ENCODE results near the gene ALPK3. TPM values are rescaled to one million over a fixed set of nuclear protein-coding genes. Genes with fewer than 3 reads are reported as not detected.

The ALPK3 gene
- total RNA-seq, 2 donors from 2014 or later = 57.8 to 94.1 TPM

DNA sequence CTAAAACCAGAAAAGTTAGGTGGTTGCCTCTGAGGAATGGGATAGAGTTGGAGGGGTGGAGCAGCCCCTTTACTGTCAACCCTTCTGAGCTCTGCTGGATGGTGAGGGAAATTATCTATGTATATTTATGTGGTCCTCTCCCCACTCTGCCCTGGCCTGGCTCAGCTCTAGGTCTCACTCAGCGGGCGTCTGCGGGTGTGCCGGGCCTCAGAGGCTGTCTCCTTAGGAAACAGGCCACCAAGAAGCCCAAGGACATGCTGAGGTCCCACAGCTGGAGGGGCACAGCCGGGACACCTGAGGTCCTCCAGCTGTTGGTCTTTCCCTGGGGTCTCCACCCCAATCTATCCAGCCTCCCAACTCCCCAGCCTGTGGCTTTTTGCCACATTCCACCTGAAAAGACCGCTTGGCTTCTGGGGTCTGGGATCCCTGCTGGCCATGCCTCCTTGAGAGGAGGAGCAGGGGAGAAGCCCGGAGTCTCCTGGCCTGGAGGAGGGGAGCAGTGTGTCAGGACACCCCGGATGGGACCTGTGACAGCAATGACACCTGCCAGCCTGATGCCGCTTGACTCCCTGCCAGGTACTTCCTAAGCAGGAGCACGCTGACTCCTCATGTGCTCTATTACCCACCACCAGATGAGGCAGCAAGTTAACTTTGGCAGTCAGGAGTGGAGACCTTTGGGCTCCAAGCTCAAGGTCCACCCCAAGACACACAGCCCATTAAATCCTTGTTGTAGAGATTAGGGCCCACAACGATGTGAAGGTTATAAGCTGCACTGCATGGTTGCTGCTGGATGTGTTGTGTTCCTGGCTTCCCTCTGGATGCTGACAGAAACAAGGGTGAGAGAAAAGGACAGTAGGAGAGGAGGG, 67.0 kb downstream of the ALPK3 start, which contains the start of gene SLC28A1:
Gene SLC28A1 (plus strand): TSS at position 747 of the 866 bp plus-strand sequence. CDS start 3,099 bp downstream, outside the sequence.
- Histone ChIP-seq H3K4me1 (ENCODE audit: control insufficient read depth, insufficient read depth, low read length) (no peaks in the 10 kb centered on the region), H3K27me3 (ENCODE audit: control insufficient read depth, insufficient read depth, low read length, poor library complexity, severe bottlenecking) (no peaks in the 10 kb centered on the region), H3K4me3 (ENCODE audit: low read length) (no peak within 1 kb of the TSS), H3K9me3 (ENCODE audit: control insufficient read depth, low read length) (no peaks in the 10 kb centered on the region), H3K27ac (ENCODE audit: low read depth, low read length) (no peak within 1 kb of the TSS), H3K9ac (ENCODE audit: extremely low read depth, low read length, poor library complexity, severe bottlenecking) (no peak within 1 kb of the TSS), H3K36me3 (ENCODE audit: control insufficient read depth, insufficient read depth, low read length) (no peaks in the 10 kb centered on the region)
- H3K27me3 Mint-ChIP-seq (ENCODE audit: insufficient read depth) = peaks cover 2% of the 10 kb centered on the region
- TF ChIP-seq, protein P1, sequence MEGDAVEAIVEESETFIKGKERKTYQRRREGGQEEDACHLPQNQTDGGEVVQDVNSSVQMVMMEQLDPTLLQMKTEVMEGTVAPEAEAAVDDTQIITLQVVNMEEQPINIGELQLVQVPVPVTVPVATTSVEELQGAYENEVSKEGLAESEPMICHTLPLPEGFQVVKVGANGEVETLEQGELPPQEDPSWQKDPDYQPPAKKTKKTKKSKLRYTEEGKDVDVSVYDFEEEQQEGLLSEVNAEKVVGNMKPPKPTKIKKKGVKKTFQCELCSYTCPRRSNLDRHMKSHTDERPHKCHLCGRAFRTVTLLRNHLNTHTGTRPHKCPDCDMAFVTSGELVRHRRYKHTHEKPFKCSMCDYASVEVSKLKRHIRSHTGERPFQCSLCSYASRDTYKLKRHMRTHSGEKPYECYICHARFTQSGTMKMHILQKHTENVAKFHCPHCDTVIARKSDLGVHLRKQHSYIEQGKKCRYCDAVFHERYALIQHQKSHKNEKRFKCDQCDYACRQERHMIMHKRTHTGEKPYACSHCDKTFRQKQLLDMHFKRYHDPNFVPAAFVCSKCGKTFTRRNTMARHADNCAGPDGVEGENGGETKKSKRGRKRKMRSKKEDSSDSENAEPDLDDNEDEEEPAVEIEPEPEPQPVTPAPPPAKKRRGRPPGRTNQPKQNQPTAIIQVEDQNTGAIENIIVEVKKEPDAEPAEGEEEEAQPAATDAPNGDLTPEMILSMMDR (conservative IDR thresholded peaks at IDR 0.05) = no peak
- H3K9me3 Mint-ChIP-seq = no peaks in the 10 kb centered on the region
- H3K27ac Mint-ChIP-seq = no peak within 1 kb of the TSS
- 92 to 98% methylated on average over 6 to 11 of the region's 11 CpGs for WGBS, 2 experiments (ENCODE audit: insufficient coverage in 1 of 2, insufficient read length in 1 of 2)
- H3K4me3 Mint-ChIP-seq = no peak within 1 kb of the TSS
- H3K36me3 Mint-ChIP-seq (ENCODE audit: low read depth) = no peaks in the 10 kb centered on the region
- no peak for DNase-seq
- H3K4me1 Mint-ChIP-seq = no peaks in the 10 kb centered on the region

DNA sequence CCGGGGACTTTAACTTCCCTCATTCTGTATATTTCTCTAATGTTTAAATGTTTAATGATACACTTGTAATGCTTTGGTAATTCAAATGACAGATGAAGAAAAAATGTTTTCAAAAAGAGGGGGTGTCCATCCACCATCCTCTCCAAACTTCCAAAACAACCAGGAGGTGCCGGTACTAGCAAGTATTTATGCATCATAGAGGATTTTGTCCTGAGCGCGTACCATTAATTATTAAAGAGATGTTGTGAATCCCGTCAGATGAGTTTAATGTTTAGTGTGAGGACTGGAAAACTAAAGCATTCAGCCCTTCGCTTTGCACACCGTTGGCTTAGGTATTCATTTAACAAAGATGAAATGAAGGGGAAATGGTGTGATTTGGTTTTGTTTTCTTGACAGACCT, 68.6 kb downstream of the ALPK3 start:
- no peak overlapping the region for H3K4me3 Mint-ChIP-seq
- no peak overlapping the region for H3K27ac ChIP-seq (ENCODE audit: low read depth, low read length)

DNA sequence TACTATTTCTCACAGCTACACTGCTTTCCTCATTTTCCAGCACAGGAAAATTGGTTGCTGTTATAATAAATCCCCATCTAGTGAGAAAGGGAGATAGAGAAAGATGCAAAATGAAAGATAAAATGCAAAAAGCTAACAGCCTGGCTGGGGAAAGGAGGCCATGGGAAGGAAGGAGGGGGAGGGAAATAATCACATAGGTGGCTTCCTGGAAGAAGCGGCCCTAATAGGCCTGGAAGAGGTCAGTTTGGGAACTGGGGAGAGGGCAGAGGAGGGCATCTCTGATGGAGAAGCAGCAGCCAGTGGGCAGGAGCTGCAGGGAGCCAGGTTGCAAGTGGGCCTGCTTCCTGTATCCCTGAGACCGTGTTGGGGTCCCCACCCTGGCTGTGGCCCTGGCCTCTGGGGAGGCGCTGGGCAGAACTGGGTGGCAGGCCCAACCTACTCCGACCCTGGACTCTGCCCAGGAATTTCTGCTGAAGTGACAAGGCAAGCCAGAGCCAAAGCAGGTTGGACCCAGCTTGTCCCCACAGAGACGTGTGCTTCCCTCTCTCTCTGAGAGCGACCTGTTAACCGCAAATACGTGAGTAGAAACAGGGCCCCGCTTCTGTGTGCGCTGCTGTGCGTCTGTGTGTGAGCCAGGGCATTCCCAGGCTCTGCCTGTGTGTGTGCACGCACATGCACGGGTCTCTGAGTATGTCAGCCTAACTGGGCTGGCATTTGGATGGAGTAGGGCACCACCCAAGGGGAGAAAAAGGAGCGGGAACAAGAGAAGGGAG, 69.2 kb downstream of the ALPK3 start:
- Histone ChIP-seq H3K36me3 (ENCODE audit: control insufficient read depth, insufficient read depth, low read length) (no peaks in the 10 kb centered on the region), H3K4me3 (ENCODE audit: low read length) (no peak overlapping the region), H3K9ac (ENCODE audit: extremely low read depth, low read length, poor library complexity, severe bottlenecking) (no peak overlapping the region), H3K27ac (ENCODE audit: low read depth, low read length) (no peak overlapping the region), H3K4me1 (ENCODE audit: control insufficient read depth, insufficient read depth, low read length) (no peaks in the 10 kb centered on the region), H3K9me3 (ENCODE audit: control insufficient read depth, low read length) (no peaks in the 10 kb centered on the region), H3K27me3 (ENCODE audit: control insufficient read depth, insufficient read depth, low read length, poor library complexity, severe bottlenecking) (no peaks in the 10 kb centered on the region)
- 92 to 93% methylated on average over 7 to 14 of the region's 14 CpGs for WGBS, 2 experiments (ENCODE audit: insufficient coverage in 1 of 2, insufficient read length in 1 of 2)
- Mint-ChIP-seq H3K36me3 (ENCODE audit: low read depth) (no peaks in the 10 kb centered on the region), H3K9me3 (no peaks in the 10 kb centered on the region), H3K27ac (no peak overlapping the region), H3K4me3 (no peak overlapping the region), H3K27me3 (ENCODE audit: insufficient read depth) (peaks cover 1% of the 10 kb centered on the region), H3K4me1 (no peaks in the 10 kb centered on the region)
- TF ChIP-seq, protein P1 (conservative IDR thresholded peaks at IDR 0.05) = no peak
- DNase-seq = no peak

More for the DNA sequence above, 68.6 kb downstream of the ALPK3 start:
- no peaks in the 10 kb centered on the region for H3K9me3 Mint-ChIP-seq
- Histone ChIP-seq H3K27me3 (ENCODE audit: control insufficient read depth, insufficient read depth, low read length, poor library complexity, severe bottlenecking) (no peaks in the 10 kb centered on the region), H3K36me3 (ENCODE audit: control insufficient read depth, insufficient read depth, low read length) (no peaks in the 10 kb centered on the region), H3K4me3 (ENCODE audit: low read length) (no peak overlapping the region), H3K9ac (ENCODE audit: extremely low read depth, low read length, poor library complexity, severe bottlenecking) (no peak overlapping the region), H3K4me1 (ENCODE audit: control insufficient read depth, insufficient read depth, low read length) (no peaks in the 10 kb centered on the region), H3K9me3 (ENCODE audit: control insufficient read depth, low read length) (no peaks in the 10 kb centered on the region)
- no peaks in the 10 kb centered on the region for H3K27me3 Mint-ChIP-seq (ENCODE audit: insufficient read depth)
- DNase-seq = no peak
- WGBS, 2 experiments (ENCODE audit: insufficient coverage in 1 of 2, insufficient read length in 1 of 2) = 95 to 100% methylated on average over 4 to 6 of the region's 7 CpGs
- TF ChIP-seq, protein P1 (conservative IDR thresholded peaks at IDR 0.05) = no peak
- H3K27ac Mint-ChIP-seq = no peak overlapping the region
- no peaks in the 10 kb centered on the region for H3K36me3 Mint-ChIP-seq (ENCODE audit: low read depth)
- H3K4me1 Mint-ChIP-seq = no peaks in the 10 kb centered on the region

All from endodermal cell (in vitro differentiated cells).